GM21529 (cell line): ENCODE results near the gene MICU2.

Experiments
- ATAC-seq: cut with Tn5 transposase; IDR thresholded peaks from one replicate; pipeline ENCODE4 v1.9.1; 2021; ENCODE audit not compliant: unreplicated experiment

The MICU2 gene

GRCh38 chr13:21504379-21504778 is 99.6 kb downstream of the MICU2 start:
- no peak for ATAC-seq

DNA sequence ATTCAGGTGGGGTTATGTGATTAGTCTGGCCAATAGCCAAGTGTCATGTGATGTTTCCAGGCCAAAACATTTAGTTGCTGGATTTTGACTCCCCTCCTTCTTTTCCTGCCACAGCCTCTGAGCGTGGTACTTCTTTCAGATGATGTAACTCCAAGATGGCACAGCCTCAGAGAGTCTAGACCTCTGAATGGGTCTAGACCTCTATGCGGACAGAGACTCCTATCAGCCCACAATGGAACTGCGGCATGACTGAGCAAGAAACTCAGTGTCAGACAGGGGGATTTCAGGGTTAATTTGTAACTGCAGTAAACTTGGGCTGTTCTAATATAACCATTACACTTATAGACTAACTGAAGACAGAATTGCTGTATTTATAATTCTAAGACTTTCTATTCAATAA is 102.3 kb downstream of the MICU2 start:
- ATAC-seq = no peak

DNA sequence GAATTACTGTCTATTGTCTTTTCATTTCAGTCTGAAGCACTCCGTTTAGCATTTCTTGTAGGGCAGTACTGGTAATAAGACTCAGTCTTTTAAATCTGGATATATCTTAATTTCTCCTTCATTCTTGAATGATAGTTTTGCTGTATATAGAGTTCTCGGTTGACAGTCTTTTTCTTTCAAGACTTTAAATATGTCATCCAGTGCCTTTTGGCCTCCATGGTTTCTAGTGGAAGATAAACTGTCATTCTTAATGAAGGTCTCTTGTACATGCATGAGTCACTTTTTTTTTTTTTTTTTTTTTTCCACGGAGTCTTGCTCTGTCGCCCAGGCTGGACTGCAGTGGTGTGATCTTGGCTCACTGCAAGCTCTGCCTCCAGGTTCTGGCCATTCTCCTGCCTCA is 117.6 kb downstream of the MICU2 start:
- no peak for ATAC-seq

- no peak for ATAC-seq
These were observed 120.2 kb downstream of the MICU2 start for GRCh38 chr13:21483748-21484147.

DNA sequence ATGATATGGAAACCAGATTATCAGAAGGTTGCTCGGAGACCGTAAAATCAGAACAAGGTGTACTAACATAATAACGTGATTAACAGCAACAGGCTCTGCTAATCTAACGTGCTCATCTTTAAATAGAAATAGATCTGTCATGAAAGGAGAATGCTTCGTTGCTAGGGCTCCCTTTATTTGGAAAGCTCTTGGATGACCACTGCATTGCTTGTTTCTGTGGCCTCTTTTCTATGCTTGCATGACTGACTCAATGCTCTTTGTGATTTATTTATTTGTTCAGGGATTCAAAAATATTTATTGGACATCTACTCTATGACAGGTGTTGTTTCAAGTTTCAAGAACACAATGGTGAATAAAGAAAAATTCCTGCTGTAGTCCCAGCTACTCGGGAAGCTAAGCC is 122.6 kb downstream of the MICU2 start:
- ATAC-seq = no peak

GRCh38 chr13:21478881-21479808 is 124.8 kb downstream of the MICU2 start:
- ATAC-seq = no peak

DNA sequence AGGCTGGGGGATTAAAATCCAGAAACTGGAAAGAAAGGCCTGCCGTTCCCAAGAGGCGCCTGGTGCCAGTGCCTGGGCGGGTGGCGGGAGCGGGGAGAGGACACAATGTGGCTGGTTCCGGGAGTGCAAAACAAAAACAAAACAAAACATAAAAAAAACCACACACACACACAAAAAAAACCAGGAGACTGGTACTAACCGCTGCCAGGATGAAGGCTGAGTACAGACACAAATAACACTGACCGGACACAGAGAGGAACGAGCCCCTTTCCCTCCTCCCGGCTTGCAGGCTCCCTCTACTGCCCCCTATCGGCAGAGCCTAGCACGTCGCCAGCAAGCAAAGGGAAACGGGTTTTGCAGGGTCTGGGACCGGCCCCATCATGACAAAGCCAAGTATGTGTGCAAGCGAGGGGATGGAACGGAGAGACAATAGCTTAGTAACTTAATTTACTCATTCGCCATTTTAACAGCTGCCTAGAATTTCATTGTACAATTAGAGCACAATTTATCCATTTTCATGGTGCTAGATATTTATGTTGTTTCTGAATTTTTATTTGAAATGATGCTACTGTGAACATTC is 127.0 kb downstream of the MICU2 start:
- peak; percentile 82 for ATAC-seq

GRCh38 chr13:21475115-21475514 is 128.9 kb downstream of the MICU2 start:
- no peak for ATAC-seq

DNA sequence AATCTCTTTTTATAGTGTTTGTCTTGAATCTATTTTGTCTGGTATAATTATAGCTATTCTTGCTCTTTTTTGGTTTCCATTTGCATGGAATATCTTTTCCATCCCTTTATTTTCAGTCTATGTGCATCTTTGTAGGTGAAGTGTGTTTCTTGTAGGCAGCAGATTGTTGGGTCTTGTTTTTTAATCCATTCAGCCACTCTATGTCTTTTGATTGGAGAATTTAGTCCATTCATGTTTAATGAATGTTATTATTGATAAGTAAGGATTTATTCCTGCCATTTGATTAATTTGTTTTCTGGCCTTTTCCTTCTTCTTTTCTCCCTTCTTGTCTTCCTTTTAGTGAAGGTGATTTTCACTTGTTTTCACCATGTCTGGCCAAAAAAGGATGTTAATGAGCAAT is 133.2 kb downstream of the MICU2 start:
- no peak for ATAC-seq

DNA sequence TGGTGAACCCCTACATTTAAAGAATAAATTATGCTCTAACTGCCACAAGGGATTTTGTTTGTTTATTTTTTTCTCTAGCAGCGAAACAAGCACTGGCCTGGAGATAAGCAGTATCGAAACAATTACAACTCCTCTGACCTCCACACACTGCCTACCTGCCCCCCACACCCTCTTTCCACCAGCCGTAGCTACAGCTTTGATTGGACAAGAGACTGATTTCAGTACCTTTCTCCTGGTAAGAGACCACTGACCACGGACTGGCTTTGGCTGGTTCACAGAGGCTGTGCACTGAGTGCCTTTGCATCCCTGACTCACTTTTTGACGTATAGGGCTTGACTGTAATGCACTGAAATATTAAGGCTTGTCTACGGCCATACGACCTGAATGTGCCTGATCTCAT is 137.4 kb downstream of the MICU2 start:
- no peak for ATAC-seq

DNA sequence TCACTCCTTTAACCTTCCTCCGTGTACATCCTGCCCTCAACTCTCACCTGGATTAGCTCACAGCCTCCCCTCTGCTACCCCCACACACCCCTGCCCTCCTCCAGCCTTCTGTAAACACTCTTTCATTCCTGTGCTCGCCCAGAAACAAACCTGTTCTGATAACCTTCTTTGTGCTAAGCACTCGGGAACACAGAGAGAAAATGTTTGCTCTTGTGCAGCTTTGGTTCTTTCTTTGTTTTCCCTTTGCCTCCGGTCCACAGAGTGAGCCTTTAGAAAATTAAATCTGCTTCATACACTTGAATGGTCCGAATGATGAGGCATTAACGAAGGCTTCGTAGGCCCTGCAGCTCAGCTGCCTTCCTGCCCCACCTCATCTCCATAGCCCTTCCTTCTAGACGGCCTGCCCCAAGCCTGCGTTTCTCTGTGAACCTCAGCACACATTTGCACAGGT is 138.2 kb downstream of the MICU2 start:
- ATAC-seq = no peak

DNA sequence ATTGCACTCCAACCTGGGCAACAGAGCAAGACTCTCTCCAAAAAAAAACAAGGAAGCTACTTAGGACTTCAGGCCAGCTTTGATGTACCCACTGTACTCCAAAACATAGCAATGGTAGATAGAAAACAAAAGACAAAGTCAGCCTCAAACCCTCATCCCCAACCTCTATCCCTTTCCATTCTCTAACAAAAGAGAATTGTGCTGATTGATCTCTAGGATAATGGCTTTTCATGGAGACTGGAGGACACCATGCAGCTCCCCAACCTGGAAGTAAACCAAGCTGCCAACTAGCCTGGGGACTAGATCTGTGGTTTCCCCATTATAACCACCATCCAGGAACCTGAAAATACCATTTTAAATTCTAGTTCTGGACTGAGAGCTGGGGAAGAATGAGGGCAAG is 140.5 kb downstream of the MICU2 start:
- no peak for ATAC-seq

- ATAC-seq = no peak
These were observed 142.8 kb downstream of the MICU2 start for GRCh38 chr13:21461131-21461530.

- ATAC-seq = peak; percentile 86
These were observed 144.9 kb downstream of the MICU2 start, which contains the start of gene ZDHHC20 for GRCh38 chr13:21458813-21459701. TSS of gene ZDHHC20 (minus strand) at chr13:21459303. CDS start at chr13:21459171, 132 bp downstream.

- peak; percentile 45 for ATAC-seq
These were observed 145.5 kb downstream of the MICU2 start for GRCh38 chr13:21458451-21458812.

DNA sequence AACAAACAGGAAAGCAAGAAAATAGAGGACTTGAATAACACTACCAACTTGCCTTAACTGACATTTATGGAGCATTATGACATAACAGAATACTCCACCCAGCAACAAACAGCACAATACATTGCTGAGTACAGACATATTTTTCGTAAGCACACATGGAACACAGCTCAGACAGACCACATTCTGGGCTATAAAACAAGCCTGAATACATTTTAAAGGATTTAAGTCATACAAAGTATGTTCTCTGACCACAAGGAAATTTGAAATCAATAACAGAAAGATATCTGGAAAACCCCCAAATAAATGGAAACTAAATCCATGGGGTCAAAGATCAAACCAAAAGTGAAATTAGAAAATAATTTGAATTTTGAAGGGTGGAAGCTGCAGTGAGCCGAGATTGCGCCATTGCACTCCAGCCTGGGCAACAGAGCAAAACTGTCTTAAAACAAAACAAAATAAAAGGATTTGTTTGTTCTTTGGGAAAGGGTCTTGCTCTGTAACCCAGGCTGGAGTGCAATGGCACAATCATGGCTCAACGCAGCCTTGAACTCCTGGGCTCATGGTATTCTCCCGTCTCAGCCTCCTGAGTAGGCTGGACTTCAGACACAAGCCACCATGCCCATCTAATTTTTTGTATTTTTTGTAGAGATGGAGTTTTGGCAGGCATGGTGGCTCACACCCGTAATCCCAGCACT is 150.4 kb downstream of the MICU2 start:
- ATAC-seq = no peak

- no peak for ATAC-seq
These were observed 153.0 kb downstream of the MICU2 start for GRCh38 chr13:21450936-21451335.

GRCh38 chr13:21446656-21447055 is 157.3 kb downstream of the MICU2 start:
- no peak for ATAC-seq

DNA sequence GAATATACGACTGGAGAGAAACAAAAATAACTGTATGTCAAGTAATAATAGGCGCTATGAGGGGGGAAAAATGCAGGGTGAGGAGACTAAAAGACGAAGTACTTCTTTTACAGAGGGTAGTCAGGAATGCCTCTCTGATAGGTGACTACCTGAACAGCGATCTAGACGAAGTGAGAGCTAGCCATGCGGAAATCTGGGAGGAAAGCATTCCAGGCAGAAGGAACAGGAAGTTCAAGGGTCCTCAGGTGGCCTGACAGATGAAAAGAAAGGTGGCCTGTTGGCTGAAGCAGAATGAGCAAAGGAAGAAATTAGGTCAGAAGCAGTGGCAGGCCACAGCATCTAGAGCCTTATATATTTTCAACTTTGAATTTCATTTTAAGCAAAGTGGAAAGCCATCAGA is 158.2 kb downstream of the MICU2 start:
- no peak for ATAC-seq

DNA sequence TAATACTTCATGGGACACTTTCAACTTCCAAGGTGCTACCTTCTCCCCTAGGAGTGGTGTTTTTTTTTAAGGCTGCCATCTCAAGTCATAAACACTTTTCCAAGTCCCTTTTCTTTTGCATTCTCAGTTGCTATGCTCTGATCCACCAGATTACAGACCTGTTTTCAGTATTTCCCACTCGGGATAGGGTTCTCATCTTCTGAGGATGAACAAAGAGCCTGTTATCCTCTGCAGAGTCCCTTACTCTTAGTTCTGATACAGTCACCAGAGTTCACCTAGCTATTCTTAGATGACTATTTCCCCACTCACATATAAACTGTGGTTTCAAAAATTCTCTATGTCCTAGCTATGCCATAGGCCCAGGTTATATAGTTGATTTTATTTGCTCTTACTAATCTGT is 160.8 kb downstream of the MICU2 start:
- no peak for ATAC-seq
